ENCODE data around the gene TBC1D16.
"Not testable (repeated sequence)": the region's sequence is repeated elsewhere in the genome, so short reads cannot be mapped to it uniquely, and the experiment has no call there.

The TBC1D16 gene

GRCh38 chr17:79971651-79972050 lies 64.0 kb downstream of the TBC1D16 start:
- no peak for DNase-seq

- DNase-seq, result no peak
Measured at GRCh38 chr17:79970576-79971068, 65.0 kb downstream of the TBC1D16 start.

DNA sequence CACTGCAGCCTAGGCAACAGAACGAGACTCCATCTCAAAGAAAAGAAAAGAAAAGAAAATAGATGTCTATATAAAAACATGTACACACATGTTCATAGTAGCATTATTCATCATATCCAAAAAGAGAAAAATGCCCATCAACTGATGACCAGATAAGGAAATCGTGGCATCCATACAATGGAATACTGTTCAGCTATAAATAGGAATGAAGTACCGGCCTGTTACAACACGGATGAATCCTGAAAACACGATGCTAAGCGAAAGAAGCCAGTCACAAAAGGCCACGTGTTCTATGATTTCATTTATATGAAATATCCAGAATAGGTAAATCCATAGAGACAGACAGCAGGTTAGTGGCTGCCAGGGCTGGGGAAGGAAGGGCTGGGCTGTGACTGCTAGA lies 65.8 kb downstream of the TBC1D16 start:
- no peak for DNase-seq

GRCh38 chr17:79968116-79968515 lies 67.6 kb downstream of the TBC1D16 start:
- DNase-seq, result no peak

DNA sequence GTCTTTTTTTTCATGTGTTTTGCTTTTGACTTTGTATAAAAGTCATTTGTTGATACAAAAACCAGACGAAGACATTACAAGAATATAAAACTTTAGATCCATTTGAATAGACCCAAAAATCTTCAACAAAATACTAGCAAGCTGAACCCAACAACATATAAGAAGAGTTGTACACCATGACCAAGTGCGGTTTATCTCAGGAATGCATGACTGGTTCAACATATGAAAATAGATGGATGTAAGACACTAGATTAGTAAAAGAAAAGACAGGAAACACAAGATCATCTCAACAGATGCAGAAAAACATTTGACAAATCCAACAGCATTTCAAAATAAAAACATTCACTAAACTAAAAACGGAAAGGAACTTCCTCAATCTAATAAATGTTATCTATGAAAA lies 69.0 kb downstream of the TBC1D16 start:
- no peak for DNase-seq

GRCh38 chr17:79965806-79966205 lies 69.9 kb downstream of the TBC1D16 start:
- no peak for DNase-seq

DNA sequence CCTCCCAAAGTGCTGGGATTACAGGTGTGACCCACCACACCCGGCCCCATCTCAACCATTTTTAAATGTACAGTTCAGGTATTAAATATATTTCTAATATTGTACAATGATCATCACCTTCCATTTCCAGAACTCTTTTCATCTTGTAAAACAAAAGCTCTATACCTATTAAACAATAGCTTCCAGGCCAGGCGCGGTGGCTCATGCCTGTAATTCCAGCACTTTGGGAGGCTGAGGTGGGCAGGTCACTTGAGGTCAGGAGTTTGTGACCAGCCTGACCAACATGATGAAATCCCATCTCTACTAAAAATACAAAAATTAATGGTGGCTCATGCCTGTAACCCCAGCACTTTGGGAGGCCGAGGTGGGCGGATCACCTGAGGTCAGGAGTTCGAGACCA lies 73.2 kb downstream of the TBC1D16 start:
- not testable (repeated sequence) for DNase-seq

DNA sequence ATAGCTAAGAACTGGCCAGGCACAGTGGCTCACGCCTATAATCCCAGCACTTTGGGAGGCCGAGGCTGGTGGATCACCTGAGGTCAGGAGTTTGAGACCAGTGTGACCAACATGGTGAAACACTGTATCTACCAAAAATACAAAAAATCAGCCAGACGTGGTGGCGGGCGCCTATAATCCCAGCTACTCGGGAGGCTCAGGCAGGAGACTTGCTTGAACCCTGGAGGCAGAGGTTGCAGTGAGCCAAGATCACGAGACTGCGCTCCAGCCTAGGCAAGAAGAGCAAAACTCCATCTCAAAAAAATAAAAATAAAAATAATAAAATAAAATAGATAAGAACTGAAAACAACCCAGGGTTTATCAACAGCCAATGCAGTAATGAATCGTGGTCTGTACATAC lies 74.1 kb downstream of the TBC1D16 start:
- not testable (repeated sequence) for DNase-seq

DNA sequence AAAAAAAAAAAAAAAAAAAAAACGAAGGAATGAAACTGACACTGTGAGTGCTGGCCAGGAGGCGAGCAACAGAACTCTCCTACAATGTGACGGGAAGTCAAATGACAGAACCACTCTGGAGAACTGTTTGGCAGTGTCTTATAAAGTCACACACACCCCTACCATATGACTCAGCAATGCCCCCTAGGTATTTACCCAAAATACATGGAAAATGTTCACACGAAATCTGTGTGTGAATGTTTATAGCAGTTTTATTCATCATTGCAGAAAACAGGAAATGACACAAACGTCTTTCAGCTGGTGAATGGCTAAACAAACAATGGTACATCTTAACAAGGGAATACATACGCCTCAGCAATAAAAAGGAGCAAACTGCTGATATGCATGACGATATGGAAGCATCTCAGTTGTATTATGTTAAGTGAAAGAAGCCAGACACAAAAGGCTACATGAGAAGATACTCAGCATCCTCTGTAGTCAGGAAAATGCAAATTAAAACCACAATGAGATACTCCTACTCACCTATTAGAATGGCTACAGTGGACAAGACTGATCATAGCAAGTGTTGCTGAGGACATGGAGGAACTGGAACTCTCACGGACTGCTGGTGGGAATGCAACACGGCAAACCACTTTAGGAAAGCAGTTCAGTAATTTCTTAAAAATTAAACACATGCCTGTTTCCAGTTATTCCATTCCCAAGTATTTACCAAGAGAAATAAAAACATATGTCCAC lies 74.7 kb downstream of the TBC1D16 start:
- no peak for DNase-seq

GRCh38 chr17:79959042-79959441 lies 76.6 kb downstream of the TBC1D16 start:
- DNase-seq, result no peak

DNA sequence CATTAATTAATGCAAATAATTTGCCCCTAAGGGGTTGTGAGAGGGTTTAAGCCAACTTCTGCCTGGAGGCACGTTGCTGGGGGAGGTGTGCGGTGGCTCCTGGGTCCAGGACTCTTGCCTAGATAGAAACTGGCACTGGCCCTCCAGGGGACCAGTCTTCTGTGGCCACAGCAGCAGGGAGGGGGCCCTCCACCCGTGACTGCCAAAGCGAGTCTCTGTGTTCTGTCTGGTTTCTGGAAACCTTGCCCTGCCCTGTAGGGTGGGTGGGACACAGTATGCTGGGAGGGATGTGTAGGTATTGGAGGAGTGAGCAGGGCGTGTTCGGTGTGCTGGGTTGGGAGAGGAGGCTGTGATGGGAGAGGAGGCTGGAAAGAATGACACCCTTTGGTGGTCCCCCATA lies 78.8 kb downstream of the TBC1D16 start:
- no peak for DNase-seq

DNA sequence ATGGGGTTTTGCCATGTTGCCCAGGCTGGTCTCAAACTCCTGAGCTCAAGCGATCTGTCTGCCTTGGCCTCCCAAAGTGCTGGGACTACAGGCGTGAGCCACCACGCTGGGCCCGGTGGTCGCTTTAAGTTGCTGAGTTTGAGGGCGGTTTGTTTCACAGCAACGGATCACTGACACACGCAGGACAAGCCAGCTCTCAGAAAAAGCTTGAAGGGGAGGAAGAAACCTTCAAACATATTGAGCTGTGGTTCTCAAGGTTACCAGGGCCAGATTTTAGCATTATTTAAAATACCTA lies 79.3 kb downstream of the TBC1D16 start:
- DNase-seq, result not testable (repeated sequence)

DNA sequence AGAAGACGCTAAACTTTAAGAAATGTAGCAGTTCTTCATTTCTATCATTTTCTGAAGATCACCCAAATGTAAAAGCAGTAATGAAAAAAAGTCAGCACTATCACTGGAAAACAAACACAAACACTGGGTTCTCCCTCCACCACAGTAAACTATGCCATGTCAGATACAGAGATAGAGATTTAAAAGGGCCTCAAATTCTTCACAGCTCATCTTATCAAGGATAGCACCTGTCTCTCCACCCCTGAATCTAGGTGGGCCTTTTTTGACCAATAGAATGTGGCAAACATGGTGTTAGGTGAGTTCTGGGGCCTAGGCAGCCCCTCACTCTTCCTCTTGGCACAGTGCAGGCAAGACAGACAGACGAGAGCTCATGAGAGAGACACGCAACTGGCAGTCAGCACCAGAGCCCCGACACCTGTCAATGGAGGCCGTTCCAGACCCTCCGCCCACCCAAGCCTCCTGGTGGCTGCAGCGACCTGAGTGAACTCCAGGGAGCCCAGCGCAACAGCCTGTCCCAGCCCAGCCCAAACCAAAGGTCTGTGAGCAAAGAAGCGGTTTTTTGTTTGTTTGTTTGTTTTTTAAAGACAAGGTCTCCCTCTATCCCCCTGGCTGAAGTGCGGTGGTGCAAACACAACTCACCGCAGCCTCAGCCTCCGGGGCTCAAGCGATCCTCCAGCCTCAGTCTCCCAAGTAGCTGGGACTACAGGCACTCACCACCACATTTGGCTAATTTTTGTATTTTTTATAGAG lies 79.8 kb downstream of the TBC1D16 start:
- DNase-seq, result no peak

DNA sequence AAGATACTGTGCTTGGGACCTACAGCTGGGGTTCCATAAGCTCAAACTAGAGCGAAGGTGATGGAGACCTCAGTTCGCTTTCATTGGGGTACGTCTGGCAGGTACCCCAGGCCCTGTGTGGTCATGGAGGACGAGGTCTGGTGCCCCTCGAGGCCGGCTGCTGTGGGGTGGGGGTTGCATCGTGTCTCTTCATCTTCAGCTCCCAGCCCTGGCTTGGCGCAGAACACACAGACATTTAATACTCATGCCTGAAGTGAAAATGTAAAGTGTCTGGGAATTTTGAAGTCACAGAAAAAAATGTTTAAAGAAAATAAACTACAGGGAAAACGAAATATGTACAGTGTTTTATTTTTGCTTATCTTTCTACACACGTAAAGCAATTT lies 80.5 kb downstream of the TBC1D16 start:
- no peak for DNase-seq

DNA sequence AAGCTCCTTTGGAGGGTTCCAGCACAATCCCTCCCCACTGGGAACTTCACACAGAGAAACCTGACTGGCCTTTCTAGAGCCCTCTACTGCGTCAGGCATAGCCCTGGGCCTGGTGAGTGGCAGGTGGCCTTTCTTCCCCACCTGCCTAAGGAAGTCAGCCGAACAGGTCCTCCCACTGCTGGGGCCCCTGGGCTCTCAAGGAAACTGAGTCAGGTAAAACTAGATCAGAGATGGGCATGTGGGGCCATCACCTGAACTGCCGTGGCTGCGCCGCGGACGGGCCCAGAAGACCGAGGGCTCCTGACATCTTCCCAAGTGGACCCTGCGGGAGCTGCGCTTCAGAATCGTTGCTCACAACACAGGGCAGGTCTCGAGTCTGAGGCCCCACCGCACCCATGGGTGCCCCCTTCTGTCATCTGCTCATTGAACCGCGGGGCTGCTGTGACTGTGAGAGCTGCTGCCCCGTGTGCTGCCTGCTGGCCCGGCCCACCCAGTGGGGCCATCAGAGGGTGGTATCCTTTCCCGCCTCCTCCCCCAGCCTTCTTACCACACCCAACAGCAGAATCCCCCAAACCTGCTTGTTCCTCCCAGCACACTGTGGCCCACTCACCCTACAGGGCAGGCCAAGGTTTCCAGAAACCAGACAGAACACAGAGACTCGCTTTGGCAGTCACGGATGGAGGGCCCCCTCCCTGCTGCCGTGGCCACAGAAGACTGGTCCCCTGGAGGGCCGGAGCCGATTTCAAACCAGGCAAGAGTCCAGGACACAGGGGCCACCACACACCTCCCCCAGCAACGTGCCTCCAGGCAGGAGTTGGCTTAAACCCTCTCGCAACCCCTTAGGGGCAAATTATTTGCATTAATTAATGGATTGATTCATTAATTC lies 81.1 kb downstream of the TBC1D16 start:
- DNase-seq, result no peak

DNA sequence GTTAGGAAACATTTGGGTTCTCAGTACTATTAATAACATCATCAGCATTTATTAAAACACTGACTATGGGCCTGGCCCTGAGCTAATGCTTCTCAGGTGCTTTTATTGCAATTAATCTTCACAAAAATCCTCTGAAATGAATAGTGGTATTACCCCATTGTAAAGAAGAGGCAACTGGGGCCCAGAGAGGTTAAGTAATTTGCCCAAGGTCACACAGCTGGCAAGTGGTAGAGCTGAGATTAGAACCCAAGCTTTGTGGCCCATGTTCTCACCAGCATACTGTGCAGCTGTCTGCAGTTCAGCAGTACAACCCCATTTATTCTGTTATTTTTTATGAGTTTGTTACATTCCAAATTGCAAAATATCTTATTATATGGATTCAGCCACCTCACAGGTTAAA lies 82.3 kb downstream of the TBC1D16 start:
- DNase-seq, result no peak

DNA sequence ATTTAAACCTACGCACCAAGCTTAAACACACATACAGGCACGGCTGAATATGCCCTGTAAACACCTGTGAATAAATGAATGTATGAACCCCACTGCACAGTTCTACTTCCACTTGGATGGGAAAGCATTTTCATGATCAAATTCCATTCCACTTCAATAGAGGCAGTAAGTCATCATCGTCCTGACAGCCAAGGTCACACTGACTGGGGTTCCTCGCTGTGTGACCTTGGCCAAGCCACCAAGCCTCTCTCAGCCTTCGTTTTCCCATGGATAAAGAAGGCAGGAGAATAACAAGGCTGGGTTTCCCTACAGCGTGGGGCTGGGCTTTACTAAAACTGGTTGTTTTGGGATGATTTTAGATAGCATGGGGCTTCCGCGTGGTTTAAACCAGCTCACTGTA lies 82.8 kb downstream of the TBC1D16 start:
- DNase-seq, result no peak

- no peak for DNase-seq
Measured at GRCh38 chr17:79952265-79952877, 83.3 kb downstream of the TBC1D16 start.

- DNase-seq, result no peak
Measured at GRCh38 chr17:79951361-79952264, 84.1 kb downstream of the TBC1D16 start.

GRCh38 chr17:79950751-79951150 lies 84.9 kb downstream of the TBC1D16 start:
- peak; percentile 50 for DNase-seq

DNA sequence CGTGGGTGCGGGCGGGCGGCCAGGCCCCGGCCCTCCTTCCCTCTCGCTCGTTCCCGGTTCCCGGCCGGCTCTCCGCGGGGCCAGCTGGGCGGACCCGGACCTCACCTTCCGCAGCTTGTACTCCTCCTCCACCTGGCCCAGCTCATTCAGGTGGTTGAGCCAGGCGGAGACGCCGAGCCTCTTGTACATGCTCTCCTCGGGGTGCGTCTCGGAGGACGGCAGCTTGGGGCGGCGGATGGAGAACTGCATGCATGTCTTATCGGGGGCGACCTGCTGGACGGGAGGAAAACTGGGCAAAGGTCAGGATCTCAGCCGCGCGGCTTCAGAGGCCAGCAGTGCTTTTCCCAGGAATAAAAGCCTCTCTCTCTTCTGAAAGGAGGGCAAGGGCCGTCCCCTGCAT lies 85.4 kb downstream of the TBC1D16 start:
- no peak for DNase-seq

- no peak for DNase-seq
Measured at GRCh38 chr17:79949656-79950209, 85.9 kb downstream of the TBC1D16 start.

All from NCI-H1048 (cell line).